HS-5 (cell line): Measurements from ENCODE around the gene DUS2.
"Not testable (repeated sequence)": the region's sequence is repeated elsewhere in the genome, so short reads cannot be mapped to it uniquely, and the experiment has no call there.

Experiments used
- DNase-seq: peaks from one replicate; pipeline ENCODE4 v3.0.0-alpha.2; 2012; ENCODE audit warnings: low read depth

Gene DUS2

DNA sequence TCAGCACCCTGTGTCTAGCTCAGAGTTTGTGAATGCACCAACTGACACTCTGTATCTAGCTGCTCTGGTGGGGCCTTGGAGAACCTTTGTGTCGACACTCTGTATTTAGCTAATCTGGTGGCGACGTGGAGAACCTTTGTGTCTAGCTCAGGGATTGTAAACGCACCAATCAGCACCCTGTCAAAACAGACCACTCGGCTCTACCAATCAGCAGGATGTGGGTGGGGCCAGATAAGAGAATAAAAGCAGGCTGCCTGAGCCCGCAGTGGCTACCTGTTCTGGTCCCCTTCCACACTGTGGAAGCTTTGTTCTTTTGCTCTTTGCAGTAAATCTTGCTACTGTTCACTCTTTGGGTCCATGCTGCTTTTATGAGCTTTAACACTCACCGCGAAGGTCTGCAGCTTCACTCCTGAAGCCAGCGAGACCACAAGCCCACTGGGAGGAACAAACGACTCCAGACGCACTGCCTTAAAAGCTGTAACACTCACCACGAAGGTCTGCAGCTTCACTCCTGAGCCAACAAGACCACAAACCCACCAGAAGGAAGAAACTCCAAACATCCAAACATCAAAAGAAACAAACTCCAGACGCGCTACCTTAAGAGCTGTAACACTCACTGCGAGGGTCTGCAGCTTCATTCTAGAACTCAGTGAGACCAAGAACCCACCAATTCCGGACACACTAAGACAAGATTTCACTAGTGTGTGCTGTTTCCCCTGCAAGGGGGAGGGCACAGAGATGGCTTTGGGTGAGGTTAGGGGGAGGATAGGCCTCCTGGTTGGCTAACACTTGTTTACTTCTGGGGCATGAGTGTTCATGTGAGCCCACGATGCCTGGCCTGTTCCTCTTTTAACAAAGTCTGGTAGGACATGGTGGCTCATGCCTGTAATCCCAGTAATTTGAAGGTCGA, 24.1 kb upstream of the DUS2 start, which contains the start of gene DPEP2:
TSS of gene DPEP2 (minus strand) at position 706 of the 910 bp plus-strand sequence. CDS start 6,272 bp downstream, outside the sequence.
- DNase-seq, result not testable (repeated sequence)

DNA sequence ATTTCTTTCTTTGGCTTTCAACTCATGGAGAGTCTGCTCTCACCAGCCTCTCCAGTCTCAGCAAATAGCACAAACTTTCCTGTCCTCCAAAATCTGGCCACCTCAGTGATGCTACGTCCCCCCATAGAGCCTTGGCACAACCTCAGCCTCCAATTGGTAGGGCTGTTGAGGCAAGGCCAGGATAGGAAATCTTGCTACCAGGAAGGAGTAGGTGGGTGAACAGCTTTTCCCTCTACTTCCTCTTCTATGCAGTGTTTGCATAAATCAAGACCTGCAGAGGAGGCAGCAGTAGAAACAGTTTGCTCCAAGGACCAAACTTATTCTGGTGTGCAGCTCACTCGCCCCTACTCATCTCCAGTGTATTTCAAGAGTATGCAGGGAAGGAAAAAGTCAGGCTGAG, 23.1 kb upstream of the DUS2 start:
- DNase-seq, result no peak

DNA sequence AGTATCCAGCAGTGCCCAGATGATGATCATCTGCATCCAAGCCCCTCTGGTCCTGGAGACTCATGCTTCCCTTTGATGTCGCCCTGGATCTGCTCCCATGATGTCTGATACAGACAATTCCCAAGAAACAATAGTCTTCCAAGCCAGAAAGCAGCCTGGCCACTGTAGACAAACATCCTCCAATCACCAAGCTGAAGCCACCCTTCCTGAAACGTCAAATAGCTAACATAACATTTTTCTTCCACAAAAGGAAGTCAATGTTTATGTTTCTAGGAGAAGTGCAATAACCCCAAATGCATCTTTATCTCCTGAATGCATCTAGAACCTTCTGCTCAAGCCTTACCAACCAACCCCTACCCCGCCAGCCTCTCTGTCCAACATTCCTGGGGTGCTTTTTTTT, 22.6 kb upstream of the DUS2 start:
- DNase-seq, result no peak

DNA sequence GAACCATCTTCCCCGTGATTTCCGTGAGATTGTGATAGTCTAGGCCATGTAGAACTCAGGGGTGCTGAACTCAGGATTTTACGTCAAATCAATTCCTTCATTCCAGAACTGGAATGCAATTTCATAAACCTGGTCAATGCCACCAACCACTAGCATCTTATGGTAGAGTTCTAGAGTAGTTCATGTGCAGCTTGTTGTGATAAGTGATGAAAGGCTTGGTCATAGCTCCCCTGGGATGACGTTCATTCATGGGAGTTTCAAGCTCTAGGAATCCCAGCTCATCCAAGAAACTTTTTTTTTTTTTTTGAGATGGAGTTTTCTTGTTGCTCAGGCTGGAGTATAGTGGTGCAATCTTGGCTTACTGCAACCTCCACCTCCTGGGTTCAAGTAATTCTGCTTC, 20.1 kb upstream of the DUS2 start:
- peak; percentile 22 for DNase-seq

DNA sequence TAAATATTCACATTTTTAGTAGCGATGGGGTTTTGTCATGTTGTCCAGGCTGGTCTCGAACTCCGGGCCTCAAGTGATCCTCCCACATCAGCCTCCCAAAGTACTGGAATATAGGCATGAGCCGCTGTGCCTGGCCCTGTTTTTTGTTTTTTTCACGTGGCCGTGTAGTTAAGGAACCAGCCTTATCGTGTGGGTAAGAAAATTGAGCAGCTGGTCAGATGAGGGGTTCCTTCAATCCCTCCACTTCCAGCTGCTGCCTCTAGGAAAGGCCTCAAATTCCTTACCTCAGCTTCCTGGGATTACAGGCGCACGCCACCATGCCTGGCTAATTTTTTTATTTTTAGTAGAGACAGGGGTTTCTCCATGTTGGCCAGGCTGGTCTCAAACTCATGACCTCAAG, 17.9 kb upstream of the DUS2 start:
- DNase-seq, result no peak

DNA sequence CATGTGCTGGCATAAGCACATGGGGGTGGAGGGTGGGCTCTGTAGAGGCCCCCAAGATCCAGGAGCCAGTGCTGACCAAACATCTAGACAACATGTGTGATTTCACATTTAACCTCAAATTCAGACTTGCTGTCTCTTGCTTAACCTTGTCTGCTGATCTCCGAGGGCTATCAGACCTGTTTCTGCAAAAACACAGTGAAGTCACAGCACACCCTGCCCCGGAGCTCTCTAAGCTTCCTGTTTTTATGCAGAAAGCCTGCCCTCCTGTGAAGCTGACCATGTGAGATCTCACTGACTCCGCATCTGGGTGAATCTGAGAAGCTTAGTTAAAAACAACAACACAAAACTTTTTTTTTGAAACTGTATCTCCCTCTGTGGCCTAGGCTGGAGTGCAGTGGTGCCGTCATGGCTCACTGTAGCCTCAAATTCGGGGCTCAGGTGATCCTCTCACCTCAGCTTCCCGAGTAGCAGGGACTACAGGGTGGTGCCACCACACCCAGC, 17.2 kb upstream of the DUS2 start:
- no peak for DNase-seq

DNA sequence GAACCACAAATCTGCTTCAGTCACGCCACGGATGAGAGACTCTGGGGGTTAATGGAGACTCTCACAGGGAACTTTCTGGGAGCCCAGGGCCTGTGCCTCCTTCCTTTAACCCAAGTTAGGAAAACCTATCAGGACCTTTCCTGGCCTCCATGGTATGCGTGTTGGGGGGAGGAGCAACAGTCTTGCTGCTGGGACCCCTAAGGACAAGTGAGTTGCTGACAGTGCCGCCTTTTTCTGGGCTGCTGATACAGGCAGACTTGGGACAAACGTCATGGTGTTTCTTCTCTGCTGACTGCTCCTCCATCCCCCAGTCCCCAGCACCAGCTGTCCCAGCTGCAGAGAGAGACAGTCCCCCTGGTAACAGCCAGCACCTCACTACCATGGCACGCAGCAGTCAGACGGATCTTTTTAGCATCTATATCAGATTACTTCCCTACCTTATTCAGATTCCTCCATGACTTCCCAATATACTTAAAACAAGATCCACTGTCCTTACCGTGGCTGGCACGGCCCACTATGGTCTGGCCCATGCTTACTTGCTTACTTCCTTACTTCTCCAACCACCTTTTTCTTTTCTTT, 13.8 kb upstream of the DUS2 start:
- DNase-seq, result no peak

DNA sequence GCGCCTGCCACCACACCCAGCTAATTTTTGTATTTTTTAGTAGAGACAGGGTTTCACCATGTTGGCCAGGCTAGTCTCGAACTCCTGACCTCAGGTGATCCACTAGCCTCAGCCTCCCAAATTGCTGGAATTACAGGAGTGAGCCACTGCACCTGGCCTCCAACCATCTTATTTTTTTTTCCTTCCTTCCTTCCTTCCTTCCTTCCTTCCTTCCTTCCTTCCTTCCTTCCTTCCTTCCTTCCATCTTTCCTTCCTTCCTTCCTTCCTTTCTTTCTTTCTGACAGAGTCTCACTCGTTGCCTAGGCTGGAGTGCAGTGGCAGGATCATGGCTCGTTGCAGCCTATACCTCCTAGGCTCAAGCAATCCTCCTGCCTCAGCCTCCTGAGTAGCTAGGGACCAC, 13.2 kb upstream of the DUS2 start:
- not testable (repeated sequence) for DNase-seq

DNA sequence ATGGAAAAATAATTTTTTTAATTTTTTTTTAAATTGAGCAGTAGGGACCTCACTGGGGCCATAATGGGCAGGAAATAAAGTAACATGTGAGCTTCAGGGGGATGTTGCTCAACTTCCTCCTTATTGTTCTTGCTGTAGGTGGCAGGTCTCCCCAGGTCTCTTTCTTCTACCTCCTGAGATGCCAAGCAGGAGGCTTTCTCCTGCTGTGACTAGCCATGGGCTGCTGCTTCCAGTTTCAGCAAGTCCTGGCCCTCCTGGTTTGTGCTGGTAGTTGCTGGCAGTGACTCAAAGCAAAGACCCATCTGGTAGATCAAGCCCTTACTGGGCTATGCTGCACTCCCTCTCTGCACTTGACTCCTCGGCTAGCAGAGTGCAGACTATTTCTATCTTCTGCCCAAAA, 9.6 kb upstream of the DUS2 start:
- no peak for DNase-seq

DNA sequence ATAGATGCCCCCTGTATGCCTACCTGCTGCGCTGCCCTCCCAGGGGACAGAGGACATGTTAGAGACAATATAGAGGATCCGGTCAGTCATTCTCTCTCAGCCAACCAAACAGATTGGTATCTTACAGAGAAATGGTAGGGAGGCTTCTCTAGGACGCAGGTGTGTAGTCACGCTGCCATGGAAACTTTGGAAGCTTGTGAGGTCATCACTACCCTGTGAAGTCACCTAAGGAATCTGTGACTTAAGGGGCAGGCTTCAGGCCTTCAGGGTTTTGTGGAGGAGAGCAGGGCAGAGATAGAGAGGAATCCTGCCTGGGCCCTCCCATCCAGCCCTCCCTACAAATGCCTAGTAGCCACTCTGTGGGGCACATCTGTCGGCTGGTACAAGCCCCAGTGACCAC, 7.4 kb upstream of the DUS2 start, which contains the start of gene DPEP2NB:
TSS of gene DPEP2NB (minus strand) at position 231 of the 400 bp plus-strand sequence. CDS start at position 90, 141 bp downstream.
- no peak for DNase-seq

DNA sequence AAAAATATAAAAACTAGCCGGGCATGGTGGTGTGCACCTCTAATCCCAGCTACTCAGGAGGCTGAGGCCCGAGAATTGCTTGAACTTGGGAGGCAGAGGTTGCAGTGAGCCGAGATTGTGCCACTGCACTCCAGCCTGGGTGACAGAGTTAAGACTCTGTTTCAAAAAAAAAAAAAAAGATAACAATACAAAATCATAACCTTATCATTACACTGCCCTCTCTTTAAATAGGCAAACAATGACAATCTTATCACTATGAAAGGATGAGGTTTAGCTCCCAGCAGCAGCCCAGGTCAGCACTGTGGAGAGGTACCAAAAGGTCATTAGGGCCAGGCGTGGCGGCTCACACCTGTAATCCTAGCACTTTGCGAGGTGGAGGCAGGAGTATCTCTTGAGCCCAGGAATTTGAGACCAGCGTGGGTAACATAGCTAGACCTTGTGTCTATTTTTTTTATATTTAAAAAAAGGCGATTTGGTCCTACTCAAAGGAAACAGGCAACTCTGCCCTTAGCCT, 3.9 kb upstream of the DUS2 start:
- DNase-seq, result no peak

DNA sequence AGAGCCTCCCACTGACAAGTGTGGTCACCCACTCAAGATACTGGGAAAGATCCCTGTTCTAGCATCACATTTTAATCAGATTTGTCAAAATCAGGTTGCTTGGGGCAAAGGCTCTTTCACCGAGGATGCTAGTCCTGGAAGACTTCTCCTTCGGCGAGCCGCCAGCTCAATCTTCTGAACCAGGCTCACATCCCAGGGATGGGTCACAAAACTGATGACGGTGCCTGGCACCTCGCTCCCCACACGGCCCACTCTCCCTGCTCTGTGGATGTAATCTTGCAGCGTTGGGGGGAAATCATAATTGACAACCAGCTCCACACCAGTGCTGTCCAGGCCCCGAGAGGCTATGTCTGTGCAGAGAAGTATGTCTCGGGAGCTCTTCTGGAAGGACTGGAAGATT, 1.6 kb upstream of the DUS2 start:
- DNase-seq, result no peak

DNA sequence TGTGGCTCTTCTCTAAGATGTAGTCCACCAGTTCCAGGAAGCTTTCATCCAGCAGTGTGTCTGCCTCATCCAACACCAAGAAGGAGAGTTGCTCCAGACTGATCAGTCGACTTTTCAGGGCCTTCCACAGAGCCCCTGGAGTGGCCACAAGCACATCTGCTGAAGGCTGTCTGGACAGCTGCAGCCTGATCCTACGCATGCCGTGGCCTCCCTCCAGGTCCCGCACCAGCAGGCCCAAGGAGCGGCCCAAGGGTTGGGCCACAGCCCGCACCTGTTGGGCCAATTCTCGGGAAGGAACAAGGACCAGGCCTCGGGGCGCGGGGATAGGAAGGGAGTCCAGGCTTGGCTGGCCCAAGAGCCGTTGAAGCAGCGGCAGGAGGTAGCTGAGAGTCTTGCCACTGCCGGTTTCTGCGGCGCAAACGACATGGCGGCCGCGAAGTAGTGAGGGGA, 781 bp upstream of the DUS2 start:
- DNase-seq, result no peak

DNA sequence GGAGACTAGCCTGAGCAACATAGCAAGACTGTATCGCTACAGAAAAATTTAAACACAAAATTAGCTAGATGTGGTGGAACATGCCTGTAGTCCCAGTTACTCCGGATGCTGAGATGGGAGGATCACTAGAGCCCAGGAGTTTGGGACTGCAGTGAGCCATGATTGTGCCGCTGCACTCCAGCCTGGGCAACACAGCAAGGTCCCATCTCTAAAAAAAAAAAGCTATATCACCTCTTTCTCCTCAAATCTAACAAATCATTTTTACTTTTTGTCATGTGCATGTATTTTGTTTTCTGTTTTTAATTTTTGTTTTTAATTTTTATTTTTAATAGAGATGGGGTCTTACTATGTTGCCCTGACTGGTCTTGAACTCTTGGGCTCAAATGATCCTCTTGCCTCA, 5.9 kb downstream of the DUS2 start:
- no peak for DNase-seq

DNA sequence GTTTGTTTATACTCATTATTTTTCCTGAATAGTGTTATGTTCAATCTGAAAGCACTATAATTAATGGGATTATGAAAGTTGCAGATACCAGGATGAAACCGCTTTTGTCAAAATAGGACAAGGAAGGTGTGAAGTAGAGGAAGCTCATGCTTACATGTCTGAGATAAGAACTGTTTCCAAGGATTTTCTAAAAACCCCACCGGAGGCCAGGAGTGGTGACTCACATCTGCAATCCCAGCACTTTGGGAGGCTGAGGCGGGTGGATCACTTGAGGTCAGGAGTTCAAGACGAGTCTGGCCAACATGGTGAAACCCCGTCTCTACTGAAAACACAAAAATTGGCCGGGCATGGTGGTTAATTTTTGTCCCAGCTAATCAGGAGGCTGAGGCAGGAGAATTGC, 7.0 kb downstream of the DUS2 start:
- DNase-seq, result not testable (repeated sequence)

DNA sequence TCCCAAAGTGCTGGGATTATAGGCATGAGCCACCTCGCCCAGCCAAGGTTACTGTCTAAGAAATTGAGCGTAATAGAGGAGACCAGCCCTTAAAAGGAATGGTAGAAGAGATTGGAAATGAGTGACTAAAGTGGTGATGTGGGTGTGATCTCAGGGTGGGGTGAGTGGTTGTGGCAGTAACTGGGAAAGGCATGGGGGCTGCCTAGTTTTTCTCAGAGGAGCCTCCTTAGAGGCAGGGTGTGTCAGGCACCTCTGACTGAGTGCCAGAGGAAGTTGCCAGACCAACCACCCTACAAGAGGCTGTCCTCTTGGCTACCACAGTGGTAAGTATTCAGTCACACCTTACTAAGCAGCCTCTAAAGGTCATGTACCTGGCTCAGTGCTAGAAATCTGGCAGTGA, 8.9 kb downstream of the DUS2 start:
- DNase-seq, result no peak

DNA sequence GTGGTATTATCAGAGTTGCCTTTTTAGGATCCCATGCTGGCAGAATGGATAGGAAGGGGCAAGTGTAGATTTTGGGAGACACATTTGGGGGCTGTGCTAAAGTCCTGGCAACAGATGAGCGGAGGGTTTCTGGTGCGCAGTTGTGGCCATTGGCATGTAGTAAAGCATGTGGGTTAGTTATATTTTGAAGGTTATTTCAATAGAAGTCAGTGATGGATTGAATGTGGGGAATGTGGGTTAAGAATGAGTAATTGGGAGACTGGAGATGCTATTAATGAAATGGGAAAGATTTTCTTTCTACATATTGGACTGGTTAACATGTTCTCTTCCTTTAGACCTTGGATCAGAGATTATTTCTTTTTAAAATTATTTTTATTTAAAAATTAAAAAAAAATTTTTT, 10.0 kb downstream of the DUS2 start:
- no peak for DNase-seq

DNA sequence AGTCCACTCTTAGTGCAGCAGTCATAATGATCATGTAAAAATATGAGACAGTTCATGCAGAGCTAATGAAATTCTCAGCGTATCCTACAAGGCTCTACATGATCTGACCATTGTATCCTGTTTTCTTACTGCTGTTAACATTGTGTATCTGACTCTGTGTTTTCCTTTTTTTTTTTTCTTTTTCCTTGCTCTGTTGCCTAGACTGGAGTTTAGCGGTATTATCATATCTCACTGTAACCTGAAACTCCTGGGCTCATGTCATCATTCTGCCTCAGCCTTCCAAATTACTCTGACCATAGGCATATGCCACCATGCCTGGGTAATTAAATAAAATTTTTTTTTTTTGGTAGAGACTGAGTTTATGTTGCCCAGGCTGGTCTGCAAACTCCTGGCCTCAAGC, 12.1 kb downstream of the DUS2 start:
- no peak for DNase-seq

DNA sequence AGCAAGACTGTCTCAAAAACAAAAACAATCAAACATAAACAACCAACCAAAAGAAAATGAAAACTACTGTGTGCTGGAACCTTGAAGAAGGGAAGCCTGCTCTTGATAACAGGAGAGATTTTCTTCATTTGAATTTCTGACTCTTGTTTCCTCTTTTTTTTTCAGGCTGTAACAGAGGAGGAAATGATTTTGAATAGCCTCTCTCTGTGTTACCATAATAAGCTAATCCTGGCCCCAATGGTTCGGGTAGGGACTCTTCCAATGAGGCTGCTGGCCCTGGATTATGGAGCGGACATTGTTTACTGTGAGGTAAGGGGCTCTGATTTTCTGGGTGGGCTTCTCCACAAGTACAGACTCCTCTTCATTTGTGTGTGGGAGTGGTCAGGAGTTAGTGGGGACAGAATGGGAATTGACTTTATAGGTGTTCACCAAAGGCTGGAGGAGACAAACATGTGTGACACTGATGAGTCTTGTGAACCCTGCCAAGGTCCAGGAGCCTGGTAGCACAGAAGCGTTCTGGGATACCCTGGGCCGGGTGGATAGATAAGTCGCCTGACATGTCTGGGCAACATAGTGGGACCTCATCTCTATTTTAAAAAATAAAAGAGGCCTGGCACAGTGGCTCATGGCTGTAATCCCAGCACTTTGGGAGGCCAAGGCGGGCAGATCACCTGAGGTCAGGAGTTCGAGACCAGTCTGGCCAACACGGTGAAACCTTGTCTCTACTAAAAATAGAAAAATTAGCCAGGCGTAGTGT, 14.9 kb downstream of the DUS2 start:
- no peak for DNase-seq

DNA sequence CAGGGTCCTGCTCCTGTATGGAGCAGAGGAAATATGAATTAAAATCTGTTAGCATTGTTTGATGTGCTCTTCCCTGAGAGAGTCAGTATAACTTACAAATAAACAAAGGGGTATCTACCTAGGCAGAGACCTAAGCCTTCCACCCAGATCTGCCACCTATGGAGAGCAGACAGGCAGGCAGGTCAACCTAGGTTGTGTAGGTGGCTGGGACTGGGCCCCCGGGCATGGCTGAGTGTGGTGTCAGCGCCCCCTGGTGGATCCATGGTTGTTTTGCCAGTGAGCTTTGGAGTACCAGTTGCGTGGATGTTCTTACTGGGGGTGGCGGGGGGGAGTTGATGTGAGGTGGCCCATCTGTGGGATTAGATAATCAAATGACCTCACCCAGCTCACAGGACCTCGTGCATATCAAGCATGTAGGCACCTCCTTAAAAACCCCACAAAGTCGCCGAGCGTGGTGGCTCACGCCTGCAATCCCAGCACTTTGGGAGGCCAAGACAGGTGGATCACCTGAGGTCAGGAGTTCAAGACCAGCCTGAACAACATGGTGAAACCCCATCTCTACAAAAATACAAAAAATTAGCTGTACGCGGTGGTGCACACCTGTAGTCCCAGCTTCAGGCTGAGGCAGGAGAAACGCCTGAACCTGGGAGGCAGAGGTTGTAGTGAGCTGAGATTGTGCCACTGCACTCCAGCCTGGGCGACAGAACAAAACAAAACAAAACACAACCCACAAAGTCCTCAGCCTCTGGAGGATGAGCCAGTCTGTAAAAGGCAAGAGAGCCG, 17.6 kb downstream of the DUS2 start:
- no peak for DNase-seq

DNA sequence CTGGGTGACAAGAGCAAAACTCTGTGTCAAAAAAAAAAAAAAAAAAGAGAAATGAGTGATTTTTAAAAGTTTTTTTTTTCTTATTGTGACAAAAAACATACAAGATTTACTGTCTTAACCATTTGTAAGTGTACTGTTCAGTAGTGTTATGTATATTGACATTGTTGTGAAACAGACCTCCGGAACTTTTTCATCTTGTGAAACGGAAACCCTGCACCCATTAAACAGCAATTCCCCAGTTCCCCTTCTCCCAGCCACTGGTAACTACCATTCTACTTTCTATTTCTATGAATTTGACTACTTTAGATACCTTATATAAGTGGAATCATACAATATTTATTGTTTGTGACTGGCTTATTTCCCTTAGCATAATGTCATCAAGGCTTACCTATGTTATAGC, 18.7 kb downstream of the DUS2 start:
- DNase-seq, result no peak
